Measurements from ENCODE around the gene RPL13.

DNA sequence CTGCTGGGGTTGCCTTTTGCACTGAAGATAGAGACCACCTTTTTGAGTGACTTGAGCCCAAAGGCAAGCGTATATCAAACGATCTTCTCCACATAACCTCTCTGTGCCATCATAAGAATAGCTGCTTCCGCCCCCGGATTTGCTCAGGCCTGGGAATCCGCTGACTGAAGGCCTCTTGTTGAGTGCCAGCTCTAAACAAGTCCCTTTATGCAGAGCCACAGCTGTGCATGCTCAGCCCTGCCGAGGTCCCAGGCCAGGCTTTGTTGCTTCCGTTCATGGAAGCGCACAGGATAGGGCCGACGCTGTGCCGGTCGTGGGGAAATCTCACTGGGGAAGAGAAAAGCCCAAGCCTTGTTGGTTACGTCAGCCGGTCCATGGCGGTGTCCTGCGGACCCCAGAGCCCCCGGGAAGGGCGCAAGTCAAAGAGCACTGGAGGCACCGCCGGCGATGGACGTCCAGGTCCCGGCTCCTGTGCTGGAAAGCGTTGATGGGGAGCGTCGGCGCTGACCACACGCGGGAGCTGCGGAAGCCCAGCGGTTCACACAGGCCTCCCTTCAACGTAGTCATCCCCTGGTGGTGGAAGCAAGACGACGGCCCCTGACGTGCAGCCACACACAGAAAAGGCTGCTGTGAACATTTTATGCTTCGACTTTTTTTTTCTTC lies 23.5 kb upstream of the RPL13 start:
- TF ChIP-seq, protein P1, sequence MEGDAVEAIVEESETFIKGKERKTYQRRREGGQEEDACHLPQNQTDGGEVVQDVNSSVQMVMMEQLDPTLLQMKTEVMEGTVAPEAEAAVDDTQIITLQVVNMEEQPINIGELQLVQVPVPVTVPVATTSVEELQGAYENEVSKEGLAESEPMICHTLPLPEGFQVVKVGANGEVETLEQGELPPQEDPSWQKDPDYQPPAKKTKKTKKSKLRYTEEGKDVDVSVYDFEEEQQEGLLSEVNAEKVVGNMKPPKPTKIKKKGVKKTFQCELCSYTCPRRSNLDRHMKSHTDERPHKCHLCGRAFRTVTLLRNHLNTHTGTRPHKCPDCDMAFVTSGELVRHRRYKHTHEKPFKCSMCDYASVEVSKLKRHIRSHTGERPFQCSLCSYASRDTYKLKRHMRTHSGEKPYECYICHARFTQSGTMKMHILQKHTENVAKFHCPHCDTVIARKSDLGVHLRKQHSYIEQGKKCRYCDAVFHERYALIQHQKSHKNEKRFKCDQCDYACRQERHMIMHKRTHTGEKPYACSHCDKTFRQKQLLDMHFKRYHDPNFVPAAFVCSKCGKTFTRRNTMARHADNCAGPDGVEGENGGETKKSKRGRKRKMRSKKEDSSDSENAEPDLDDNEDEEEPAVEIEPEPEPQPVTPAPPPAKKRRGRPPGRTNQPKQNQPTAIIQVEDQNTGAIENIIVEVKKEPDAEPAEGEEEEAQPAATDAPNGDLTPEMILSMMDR (IDR thresholded peaks at IDR 0.05) = no peak
- no peak for TF ChIP-seq POLR2A (IDR thresholded peaks at IDR 0.05)

Data from Peyer's patch (tissue), 4 donors.